HG03039 (cell line): ENCODE data around the gene DDX42.
"Not testable (repeated sequence)": the region's sequence is repeated elsewhere in the genome, so short reads cannot be mapped to it uniquely, and the experiment has no call there.

ENCODE experiments used
- ATAC-seq: cut with Tn5 transposase; IDR thresholded peaks from one replicate; pipeline ENCODE4 v1.9.1; 2021; ENCODE audit warnings: mild to moderate bottlenecking, moderate library complexity; ENCODE audit not compliant: unreplicated experiment

Gene DDX42

DNA sequence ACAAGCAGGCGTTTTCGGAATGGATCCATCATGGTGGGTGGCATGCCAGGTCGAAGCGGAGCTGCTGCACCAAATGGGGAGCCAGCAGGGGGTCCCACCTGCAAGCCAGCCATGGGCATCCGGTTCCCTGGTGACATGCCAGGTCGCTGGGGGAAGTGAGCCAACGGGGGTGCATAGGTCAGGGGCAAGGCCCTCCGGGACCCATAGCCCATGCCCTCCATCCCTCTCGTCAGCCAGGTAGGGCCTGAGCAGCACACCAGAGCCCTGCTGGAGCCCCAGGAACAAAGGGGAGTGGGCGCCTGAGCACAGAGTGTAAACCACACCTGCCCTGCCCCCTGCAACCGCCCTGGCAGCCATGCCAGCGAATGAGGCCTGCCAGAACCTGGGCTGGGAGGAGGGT, 63.5 kb downstream of the DDX42 start:
- no peak for ATAC-seq

DNA sequence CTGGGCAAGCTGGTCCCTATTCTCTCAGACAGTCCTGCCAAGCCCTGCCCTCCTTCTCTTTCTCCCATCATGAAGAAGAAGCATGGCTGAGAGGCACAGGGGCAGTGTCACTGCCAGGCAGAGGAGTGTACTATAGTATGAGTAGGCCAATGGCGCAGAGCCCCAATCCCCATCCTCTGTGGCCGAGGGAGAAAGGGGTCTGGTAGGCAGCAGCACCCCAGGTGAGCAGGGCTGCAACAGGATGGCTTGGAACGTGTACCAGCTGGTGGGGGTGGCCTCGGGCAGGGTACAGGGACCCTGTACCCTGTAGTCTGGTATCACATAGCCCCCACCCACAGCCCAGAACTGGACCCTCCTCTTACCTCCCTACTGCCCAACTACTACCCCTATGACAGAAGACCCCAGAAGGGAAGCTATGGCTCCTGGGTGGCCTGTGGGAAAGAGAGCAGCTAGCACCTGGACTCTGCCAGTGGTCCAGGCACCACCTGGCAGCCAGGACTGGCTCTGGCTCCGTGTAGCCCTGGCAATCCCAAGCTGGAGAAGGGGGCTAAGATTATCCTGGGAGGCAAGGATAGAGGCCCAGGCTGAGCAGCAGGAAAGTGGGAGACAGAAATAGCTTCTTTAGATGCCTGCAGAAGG, 64.1 kb downstream of the DDX42 start:
- ATAC-seq, result no peak

DNA sequence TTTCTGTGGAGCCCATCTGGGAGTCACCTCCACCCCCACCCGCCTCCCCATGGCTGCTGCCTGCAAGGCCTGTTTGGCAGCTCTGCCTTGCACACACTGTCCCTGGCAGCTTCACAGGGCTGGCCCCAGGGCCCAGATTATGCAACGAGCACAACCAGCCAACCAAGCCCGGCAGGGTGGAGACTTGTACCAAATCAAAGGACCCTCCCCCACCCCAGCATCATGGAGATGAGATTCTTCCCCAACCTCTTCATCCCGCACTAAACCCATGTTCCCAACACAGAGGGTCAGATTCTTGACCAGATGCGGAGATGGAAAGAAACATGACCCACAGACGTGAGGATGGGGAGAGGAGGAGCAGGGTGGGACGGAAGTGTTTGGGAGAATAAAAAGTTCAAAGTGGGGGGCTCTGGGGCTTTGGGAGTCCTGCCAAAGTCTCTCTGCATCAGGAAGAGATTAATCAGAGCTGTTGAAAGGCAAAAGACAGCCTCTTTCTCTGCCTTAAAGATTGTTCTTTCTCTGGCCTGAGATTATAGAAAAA, 64.7 kb downstream of the DDX42 start:
- ATAC-seq, result no peak

DNA sequence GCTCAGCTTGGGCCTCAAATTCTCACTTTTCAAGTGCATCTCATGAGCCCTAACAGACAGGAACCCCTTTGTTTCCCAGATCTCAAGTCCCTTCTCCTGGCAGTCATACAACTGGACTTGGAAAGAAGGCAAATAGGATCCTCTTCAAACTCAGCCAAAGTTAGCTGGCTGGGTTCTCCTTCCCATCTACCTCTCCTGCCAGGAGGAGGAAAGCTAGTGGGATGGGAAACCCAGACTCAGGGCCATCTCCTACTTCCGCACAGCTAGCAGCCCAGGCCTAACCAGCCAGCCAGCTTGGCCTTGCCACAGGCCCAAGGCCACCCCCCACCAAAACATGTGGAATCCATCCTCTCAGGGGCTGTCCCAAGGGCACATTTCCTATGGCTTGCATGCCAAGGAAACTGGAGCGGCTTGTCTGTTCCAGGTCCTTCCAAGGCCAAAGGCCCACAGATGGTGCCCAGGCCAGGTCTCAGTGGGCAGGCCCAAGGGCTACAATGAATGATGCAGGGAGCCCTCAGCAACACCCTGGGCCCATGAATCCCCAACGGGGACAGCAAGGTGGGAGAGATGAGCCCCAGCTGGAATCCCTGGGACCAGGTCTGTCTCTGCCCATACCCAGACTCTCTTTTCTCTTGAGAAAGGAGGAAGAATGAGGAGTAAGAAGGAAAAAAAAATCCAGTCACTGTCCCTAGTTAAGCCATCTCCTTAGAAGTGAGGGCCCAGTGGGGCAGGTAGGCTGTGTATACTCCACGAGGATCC, 66.8 kb downstream of the DDX42 start:
- ATAC-seq, result no peak

- ATAC-seq, result no peak
Measured at GRCh38 chr17:63841350-63842172, 67.6 kb downstream of the DDX42 start.

- peak; percentile 27 for ATAC-seq
Measured at GRCh38 chr17:63842173-63842539, 68.2 kb downstream of the DDX42 start.

- peak; percentile 72 for ATAC-seq
Measured at GRCh38 chr17:63842540-63843386, 68.8 kb downstream of the DDX42 start, which contains the start of gene SMARCD2. Gene SMARCD2, minus strand, starts transcription at chr17:63842685. Its CDS starts 11 bp downstream, at chr17:63842674.

DNA sequence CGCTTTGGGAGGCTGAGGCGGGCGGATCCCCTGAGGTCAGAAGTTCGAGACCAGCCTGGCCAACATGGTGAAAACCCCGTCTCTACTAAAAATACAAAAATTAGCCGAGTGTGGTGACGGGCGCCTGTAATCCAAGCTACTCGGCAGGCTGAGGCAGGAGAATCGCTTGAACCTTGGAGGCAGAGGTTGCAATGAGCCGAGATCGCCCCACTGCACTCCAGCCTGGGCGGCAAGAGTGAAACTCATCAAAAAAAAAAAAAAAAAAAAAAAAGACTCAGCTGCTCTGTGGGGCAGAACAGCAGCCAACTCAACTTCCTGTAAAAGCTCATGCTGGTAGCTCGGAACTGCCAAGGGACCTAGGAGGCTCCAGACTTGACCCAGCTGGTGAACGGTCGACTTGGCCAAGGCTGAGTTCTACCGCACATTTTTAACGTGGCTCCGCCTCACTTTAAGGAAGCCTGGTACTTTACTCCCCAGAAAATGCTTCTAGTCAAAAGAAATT, 69.5 kb downstream of the DDX42 start:
- not testable (repeated sequence) for ATAC-seq

GRCh38 chr17:63843910-63844677, 70.1 kb downstream of the DDX42 start:
- no peak for ATAC-seq

- no peak for ATAC-seq
Measured at GRCh38 chr17:63845509-63845908, 71.5 kb downstream of the DDX42 start.

DNA sequence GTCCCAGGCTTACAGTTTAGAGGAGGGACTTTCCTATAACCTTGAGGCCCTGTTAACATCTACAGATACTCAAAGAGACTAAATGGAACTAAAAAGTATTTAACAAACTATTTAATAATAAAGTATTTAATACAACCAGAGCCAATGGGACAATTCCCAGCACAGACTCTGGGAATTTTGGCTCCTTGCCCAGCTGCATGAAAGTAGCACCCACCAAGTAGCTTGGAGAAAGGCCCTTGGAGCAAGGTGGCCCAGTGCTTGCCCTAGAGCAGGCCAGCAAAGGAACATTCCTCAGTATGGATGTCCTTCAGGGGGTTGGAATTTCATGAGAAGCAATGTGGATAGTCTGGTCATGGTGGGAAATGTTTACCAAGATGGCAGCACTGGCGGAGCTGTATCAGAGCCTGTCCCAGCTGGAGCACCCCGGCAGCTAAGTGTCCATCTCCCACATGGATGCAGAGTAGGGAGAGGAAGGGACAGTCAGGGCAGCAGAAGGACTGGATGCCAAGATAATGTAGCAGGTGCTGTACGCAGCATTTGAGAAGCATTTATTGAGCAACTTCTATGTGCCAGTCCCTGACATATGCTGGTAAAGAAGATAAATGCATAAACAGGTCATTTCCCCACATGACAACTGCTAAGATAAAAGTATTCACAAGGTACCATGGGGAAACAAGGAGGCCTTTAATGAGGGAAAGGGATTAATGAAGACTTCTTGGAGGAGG, 73.7 kb downstream of the DDX42 start:
- ATAC-seq, result no peak

DNA sequence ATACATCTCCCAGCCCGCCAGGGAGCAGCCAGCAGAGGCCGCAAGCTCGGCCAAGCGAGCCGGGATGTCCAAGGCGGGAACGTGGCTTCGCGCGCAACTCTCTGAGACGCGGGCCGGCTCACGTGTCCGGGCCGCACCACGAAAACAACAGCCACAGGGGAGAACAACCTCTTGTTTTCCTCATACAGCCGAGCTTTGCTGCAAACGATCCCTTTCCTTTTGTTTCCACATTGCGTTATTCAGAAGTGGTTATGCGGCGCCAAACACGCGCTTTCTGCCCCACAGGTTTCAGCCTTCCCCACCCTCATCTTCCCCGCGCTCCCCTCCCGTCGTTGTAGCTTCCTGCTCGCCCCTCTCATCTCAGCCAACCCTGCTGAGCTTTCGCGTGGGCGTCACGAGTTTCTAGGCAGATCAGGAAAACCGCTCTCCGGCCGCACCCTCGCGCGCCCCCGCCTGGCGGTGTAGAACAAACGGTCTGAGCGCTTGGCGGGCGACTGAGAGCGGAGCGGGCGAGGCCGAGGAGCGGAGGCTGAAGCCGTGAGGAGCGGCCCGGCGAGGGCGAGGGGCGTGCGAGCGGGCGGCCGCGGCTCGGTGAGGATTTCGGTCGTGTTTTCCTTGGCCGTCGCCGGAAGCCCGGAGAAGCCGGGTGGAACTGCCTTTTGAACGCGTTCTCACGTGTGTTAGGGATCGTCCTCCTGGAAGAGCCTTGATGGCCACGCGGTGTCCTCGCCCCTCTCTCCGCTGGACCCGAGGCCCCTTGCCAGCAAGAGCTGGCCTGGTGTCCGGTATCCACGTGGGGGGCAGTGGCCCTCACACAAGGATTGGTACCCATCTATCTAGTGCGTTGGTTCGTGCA, 75.1 kb downstream of the DDX42 start:
- no peak for ATAC-seq

DNA sequence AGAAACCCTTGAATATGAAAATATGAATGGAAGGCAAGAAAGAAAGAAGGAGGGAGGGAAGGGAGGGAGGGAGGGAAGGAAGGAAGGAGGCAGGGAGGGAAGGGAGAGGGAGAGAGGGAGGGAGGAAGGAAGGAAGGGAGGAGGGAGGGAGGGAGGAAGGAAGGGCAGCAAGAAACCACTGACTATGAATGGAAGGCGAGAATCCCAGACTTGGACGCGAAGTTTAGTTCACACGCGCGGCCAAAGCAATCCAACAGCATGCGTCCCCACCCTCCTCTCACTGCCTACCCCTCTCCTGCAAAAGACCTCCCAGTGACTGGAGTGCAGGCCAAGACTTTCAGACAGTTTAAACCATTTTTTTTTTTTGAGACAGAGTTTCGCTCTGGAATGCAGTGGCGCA, 76.4 kb downstream of the DDX42 start:
- ATAC-seq, result no peak

DNA sequence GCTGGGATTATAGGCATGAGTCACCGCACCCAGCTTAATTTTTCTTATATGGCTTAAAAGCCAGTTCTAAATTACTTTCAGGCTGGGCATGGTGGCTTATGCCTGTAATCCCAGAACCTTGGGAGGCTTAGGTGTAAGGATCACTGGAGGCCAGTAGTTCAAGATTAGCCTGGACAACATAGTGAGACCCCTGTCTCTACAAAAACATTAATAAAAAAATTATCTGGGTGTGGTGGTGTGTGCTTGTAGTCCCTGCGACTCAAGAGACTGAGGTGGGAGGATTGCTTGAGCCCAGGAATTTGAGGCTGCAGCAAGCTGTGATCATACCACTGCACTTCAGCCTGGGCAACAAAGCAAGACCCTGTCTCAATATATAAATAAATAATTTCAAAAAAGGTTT, 79.3 kb downstream of the DDX42 start:
- ATAC-seq, result no peak

GRCh38 chr17:63854709-63855108, 80.7 kb downstream of the DDX42 start:
- ATAC-seq, result no peak

DNA sequence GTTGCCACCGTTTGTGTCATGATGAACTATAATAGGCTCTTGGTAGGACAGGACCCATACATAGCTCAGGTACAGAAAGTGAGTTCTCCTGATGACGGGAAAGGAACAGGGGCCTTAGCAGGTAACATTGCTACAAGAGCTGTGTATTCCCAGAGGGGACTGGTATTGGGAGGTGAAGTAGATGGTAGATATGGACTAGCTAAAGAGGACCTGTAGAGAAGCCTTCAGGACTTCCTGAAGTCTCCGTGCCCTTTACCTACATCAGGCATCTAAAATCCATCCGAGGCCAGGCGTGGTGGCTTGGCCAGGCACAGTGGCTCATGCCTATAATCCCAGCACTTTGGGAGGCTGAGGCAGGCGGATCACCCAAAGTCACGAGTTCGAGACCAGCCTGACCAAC, 81.2 kb downstream of the DDX42 start:
- ATAC-seq, result no peak

DNA sequence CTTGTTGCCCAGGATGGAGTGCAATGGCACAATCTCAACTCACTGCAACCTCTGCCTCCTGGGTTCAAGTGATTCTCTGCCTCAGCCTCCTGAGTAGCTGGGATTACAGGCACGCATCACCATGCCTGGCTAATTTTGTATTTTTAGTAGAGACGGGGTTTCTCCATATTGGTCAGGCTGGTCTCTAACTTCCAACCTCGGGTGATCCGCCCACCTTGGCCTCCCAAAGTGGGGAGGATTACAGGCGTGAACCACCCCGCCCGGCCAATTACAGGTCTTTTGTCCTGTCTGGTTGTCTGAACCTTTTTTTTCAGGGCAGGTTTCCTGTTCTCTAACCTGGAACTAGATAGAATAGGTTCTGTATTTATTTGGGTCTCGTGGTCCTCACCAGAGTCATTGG, 82.5 kb downstream of the DDX42 start:
- ATAC-seq, result not testable (repeated sequence)

DNA sequence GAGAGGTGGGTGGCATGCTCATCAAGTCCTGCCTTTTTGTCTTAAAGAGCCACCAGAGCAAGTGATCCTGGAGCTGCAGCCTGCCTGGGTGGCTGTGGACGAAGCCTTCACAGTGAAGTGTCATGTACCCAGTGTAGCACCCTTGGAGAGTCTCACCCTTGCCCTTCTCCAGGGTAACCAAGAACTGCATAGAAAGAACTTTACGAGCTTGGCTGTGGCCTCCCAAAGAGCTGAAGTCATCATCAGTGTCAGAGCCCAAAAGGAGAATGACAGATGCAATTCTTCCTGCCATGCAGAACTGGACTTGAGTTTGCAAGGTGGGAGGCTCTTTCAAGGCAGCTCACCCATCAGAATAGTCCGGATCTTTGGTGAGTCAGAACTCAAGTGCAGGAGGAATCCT, 85.3 kb downstream of the DDX42 start:
- no peak for ATAC-seq
